ENCODE data around the gene SHC2.

The SHC2 gene, protein sequence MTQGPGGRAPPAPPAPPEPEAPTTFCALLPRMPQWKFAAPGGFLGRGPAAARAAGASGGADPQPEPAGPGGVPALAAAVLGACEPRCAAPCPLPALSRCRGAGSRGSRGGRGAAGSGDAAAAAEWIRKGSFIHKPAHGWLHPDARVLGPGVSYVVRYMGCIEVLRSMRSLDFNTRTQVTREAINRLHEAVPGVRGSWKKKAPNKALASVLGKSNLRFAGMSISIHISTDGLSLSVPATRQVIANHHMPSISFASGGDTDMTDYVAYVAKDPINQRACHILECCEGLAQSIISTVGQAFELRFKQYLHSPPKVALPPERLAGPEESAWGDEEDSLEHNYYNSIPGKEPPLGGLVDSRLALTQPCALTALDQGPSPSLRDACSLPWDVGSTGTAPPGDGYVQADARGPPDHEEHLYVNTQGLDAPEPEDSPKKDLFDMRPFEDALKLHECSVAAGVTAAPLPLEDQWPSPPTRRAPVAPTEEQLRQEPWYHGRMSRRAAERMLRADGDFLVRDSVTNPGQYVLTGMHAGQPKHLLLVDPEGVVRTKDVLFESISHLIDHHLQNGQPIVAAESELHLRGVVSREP

GRCh38 chr19:460877-461720, at the start of gene SHC2:
TSS of gene SHC2 (minus strand) at chr19:461033. CDS start at chr19:460996, 37 bp downstream.
- DNase-seq: peak in 19 of 51 donors; percentile 6 to 69 (median 26)

DNA sequence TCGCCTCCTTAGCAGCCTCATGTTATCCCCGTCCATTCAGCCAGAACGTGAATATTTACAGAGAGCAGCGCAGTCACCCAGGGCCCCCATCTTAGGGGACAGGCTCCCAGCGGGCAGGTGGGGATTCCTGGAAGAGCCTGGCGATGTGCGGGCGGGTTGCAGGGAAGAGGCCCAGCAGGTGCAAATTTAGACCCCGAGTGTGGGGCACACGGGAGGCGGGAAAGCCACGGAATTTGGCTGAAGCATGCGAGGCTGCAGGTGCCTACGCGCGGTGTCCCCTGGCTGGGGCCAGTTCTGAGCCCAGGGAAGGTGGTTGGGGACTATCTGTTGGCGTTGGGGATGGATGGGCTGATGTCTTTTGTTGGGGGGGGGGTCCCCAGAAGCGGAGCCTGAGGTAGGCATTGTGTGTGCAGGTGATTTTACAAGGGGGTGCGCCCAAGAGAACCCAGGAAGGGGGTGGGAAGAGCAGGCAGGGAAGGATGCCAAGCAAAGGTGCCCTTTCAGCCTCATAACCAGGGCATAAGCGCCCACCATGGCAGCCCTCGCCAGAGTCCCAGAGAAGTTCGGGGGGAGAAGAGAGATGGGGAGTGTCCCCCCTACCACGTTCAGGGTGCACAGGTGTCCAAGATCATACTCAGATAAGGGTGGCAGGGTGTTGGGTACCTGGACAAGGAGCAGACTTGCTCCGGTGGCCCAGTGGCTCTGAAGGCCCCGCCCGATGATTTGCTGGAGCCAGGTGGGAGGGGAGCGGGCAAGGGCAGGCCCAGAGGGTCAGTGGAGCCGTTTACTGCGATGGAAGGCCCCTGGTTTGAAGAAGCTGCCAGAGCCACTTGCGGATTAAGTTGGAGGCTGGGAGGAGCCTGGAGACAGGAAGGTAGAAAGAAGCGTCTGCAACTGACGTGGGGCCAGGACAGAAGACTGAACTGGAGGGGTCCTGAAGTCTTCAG, 47.6 kb upstream of the SHC2 start:
- no peak for DNase-seq

GRCh38 chr19:507286-508203, 46.7 kb upstream of the SHC2 start, which contains the start of gene TPGS1:
TSS of gene TPGS1 (plus strand) at chr19:507497. CDS start at chr19:507507, 10 bp downstream.
- peak; percentile 43 to 100 (median 83) for DNase-seq

DNA sequence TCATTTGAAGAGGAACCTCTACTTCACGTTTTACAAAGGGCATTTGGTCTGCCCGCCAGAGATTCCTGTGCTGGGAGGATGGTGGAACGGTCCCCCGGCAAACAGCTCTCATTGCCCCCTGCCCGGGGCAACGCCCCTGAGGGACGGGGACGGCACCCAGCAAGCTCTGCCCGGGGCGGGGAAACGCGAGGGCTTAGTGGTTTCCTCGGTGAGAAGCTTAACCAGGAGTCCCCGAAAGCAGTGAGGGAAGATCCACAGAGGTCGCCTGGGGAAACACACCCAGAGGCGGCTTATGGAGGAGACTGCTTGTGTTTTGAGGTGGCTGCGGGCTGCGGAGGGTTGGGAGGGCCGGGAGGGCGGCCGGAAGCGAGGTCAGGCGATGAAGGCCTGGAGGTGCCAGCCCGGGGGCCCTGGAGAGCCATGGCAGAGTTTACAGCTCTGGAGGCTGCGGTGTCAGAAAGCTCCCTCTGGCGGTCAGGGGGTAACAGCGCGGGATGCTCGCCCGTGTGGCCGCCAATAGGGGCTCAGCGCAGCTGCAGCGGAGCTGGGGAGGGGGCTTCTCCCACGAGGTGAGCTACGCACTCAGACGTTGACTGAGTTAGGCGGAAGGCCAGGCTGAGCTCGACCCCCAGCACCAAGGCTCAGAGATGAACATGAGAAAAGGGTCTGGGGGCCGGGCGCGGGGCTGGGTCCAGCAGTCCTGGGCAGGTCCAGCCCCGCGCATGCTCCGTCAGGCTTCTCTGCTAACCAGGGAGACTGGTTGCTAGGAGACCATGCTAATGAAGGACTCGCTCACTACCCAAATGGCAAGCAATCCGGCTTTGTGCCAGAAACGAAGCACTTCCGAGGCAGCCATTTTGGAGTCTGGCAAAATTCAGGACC, 45.8 kb upstream of the SHC2 start:
- peak; percentile 91 to 100 (median 98) for DNase-seq

- DNase-seq: no peak
Measured at GRCh38 chr19:504616-505015, 43.8 kb upstream of the SHC2 start.

- no peak for DNase-seq
Measured at GRCh38 chr19:501646-502045, 40.8 kb upstream of the SHC2 start.

DNA sequence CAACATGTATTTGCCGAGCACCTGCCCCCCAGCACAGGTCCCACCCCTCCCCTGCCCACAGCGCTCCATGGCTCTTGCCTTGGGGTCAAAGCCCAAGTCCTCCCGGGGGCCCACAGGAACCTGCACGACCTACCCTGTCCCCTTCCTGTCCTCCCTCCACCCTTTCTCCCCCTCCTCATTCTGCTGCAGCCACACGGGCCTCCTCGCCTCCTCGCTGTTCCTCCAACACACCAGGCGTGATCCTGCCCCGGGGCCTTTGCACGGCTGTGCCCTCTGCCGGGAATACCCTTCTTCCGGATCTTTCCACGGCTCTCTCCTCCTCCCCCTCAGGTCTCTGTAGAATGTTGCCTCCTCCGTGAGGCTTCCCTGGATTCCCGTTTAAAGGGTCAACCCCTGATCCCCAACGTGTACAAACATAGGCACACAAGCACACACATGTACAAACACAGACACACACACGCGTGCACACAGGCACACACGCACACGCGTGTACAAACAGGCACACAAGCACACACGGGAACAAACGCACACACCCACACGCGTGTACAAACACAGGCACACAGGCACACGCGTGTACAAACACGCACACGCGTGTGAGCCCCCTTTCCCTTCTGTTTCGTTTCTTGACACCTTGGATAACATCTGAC, 38.3 kb upstream of the SHC2 start:
- DNase-seq: no peak

GRCh38 chr19:498511-498891, 37.7 kb upstream of the SHC2 start:
- DNase-seq: no peak

DNA sequence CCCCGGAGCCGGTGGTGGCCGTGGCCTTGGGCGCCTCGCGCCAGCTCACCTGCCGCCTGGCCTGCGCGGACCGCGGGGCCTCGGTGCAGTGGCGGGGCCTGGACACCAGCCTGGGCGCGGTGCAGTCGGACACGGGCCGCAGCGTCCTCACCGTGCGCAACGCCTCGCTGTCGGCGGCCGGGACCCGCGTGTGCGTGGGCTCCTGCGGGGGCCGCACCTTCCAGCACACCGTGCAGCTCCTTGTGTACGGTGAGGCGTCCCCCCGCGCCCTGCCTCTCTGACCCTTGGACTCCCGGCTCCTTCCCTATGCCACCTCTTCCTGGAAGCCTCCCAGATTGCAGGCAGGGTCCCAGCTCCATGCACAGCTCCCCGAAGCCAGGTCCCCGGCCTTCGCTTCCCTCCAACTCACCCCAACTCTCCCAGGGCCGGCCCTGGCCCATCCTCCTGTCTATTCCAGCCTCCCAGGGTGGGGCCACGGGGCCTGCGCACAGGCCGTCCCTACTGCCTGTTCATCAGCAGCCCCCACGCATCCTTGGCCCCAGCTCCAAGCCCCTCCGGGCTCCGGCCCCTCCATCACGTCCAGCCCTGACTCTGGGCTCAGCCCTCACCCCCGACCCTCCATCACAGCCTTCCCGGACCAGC, 37.2 kb upstream of the SHC2 start:
- no peak for DNase-seq

DNA sequence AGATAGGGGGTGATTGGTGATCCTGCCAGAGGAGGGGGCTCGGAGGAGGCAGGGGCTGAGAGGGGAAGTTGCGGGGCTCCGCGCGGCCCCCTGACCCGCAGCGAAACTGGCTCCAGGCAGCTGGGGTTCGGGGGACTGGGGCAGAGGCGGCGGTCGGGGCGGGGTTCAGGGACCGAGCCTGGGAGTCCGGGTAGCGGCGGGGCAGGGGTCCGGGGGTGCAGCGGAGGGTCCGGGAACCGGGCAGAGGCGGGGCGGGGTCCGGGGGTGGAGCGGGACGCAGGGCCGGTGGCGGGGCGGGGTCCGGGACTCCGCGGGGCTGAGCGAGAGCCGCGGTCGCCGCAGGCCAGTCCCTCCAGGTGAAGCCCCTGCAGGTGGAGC, 36.6 kb upstream of the SHC2 start:
- no peak for DNase-seq

DNA sequence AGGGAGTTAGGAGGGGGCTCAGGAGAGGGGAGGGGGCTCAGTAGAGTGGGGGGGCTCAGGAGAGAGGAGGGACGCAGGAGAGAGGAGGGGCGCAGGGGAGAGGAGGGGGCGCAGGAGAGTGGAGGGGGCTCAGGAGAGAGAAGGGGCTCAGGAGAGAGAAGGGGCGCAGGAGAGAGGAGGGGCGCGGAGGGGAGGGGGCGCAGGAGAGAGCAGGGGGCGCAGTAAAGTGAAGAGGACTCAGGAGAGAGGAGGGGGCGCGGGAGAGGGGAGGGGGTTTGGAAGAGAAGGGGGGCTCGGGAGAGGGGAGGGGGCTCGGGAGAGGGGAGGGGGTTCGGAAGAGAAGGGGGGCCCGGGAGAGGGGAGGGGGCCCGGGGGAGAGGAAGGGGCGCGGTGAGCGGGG, 36.2 kb upstream of the SHC2 start:
- DNase-seq: no peak

DNA sequence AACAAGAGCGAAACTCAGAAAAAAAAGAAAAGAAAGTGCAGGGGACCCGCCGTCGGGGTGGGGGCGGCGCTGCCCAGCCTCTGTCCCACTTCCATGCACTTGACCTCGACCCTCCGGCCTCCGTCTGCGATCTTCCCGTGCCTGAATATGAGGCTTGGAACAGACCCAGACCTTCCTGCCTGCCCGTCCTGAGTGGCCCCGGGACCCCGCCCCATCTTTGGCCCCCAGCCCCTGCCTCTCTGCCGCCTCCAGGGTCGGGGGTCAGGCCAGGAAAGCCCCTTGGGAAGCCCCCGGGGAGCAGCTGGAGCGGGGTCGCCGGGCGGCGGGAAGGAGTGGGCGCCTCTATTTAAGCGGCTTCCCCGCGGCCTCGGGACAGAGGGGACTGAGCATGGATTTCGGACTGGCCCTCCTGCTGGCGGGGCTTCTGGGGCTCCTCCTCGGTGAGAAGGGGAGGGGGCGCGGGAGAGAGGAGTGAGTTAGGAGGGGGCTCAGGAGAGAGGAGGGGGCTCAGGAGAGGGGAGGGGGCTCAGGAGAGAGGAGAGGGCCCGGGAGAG, 35.4 kb upstream of the SHC2 start, which contains the start of gene MADCAM1:
MADCAM1 (plus strand) TSS at position 375 of the 554 bp plus-strand sequence; CDS start at position 389, 14 bp downstream.
- DNase-seq: no peak

DNA sequence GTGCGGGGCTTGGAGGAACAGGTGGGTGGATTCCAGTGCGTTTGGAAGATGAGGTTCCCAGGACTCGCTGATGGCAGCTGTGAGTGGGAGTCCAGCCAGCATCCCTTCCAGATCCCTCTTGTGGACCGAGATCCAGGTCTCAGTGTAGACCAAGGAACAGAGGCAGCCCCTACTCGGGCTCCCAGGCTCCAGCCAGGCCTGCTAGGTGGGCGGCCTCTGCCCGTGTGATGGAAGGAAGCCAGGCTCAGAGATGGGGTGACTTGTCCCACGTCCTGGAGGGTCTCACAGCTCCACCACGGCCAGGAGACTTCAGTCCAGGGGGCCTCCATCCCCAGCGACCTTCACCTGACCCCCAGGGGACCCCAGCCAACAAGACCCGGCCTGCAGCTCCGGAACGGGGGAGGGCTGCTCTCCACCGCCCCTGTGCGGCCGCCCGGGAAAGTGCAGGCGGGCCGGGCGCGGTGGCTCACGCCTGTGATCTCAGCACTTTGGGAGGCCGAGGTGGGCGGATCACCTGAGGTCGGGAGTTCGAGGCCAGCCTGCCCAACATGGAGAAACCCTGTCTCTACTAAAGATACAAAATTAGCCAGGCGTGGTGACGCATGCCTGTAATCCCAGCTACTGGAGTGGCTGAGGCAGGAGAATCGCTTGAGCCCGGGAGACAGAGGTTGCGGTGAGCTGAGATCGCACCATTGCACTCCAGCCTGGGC, 34.7 kb upstream of the SHC2 start:
- peak in 6 of 51 donors; percentile 9 to 48 (median 18) for DNase-seq

- DNase-seq: no peak
Measured at GRCh38 chr19:495081-495401, 34.2 kb upstream of the SHC2 start.

DNA sequence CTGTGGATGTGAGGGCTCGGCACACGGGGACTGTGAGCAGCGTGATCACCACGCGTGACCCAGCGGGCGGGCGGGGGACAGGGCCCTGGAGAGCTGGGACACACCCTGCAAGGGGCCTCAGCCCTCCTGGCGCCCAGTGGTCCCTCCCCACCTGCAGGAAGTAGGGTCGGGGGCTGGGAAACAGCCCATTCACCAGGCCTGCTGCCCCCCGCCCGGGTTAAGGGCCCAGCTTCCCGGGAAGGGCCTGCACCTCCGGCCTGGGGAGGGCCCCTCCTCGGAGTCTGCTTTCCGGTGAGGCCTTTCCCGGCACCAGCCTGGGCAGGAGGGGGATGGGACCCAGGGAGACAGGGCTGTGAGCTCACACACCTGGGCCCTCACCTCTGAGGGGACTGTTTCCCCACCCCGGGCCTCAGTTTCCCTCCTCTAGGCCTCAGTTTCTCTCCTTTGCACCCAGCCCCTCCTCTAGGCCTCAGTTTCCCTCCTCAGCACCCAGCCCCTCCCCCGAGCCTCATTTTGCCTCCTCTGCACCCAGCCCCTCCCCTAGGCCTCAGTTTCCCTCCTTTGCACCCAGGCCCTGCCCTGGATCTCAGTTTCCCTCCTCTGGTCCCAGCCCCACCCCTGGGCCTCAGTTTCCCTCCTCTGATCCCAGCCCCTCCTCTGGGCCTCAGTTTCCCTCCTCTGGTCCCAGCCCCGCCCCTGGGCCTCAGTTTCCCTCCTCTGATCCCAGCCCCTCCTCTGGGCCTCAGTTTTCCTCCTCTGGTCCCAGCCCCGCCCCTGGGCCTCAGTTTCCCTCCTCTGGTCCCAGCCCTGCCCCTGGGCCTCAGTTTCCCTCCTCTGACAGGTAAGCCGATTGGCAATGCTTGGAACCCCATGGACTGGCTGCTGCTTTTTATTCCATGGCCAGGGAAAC, 33.6 kb upstream of the SHC2 start:
- DNase-seq: no peak

Data from hypothalamus (tissue), 51 donors.